ENCODE measurements around the gene ZFP82. TPM values are rescaled to one million over a fixed set of nuclear protein-coding genes. Genes with fewer than 3 reads are reported as not detected.
A peak's percentile ranks its signal among the peaks of the same experiment; 100 is the strongest.

Gene ZFP82
- polyA plus RNA-seq, 1 of the 3 experiments (the other 2 are of a cell fraction), result 2.1 TPM

GRCh38 chr19:36392916-36393673, 25.3 kb downstream of the ZFP82 start (continued):
- no peak for TF ChIP-seq IRF3 (IDR thresholded peaks at IDR 0.05; ENCODE audit: low read depth, low read length)
- no peak for TF ChIP-seq USF1 (IDR thresholded peaks at IDR 0.05; ENCODE audit: borderline replicate concordance, low read depth)
- TF ChIP-seq NRF1 (IDR thresholded peaks at IDR 0.05; ENCODE audit: low read depth, low read length), result no peak
- TF ChIP-seq FOXJ3 (CRISPR knock-in tag; IDR thresholded peaks at IDR 0.05), result no peak
- no peak for TF ChIP-seq MEF2A (IDR thresholded peaks at IDR 0.05; ENCODE audit: borderline replicate concordance, low read depth)
- no peak for TF ChIP-seq CTCF (IDR thresholded peaks at IDR 0.05)

GRCh38 chr19:36379510-36379819, 39.0 kb downstream of the ZFP82 start:
- Histone ChIP-seq H3K9me3 (no peaks in the 10 kb centered on the region), H3K79me2 (ENCODE audit: insufficient read depth) (peaks cover 17% of the 10 kb centered on the region), H3K9me2 (no peaks in the 10 kb centered on the region), H3K36me3 (replicated peaks in 1 of 2; ENCODE audit: control insufficient read depth in 1 of 2, insufficient read depth in 2 of 2, low read length in 1 of 2) (peaks cover 0 to 4% of the 10 kb centered on the region in 2 experiments), H3K9ac (no peak overlapping the region), H3K4me1 (ENCODE audit: control insufficient read depth in 1 of 2, insufficient read depth in 2 of 2, low read depth in 1 of 2, low read length in 1 of 2) (peaks cover 0 to 4% of the 10 kb centered on the region in 2 experiments; a peak in 2 of 4 replicates), H4K20me1 (ENCODE audit: insufficient read depth) (no peaks in the 10 kb centered on the region), H2AFZ (ENCODE audit: low read depth) (peak overlapping the region; percentile 100), H3K4me2 (peak overlapping the region; percentile 83), H3F3A (replicated peaks; ENCODE audit: insufficient read depth) (peaks cover 9% of the 10 kb centered on the region), H3K27ac (ENCODE audit: low read depth in 2 of 2, low read length in 1 of 2) (peak overlapping the region in 1 of 2 experiments; percentile 36; a peak in 1 of 4 replicates), H3K4me3 (ENCODE audit: low read depth in 2 of 2, low read length in 1 of 2) (peak overlapping the region; percentile 75 to 84), H3K27me3 (ENCODE audit: insufficient read depth) (no peaks in the 10 kb centered on the region)
- ChIA-PET POLR2A (interaction anchor here (0.9 to 2.4 kb wide), 3 partner anchors 110 to 226 kb away, joined by 3 to 9 read pairs (median 4); partner anchors contain the start of genes ZNF260 and ZNF566), CTCF (no interaction called here)
- WGBS (ENCODE audit: low lambda C conversion rate), result 71% methylated on average over 10 of the region's 10 CpGs
- DNase-seq, result no peak
- no peak for TF ChIP-seq REST (IDR thresholded peaks at IDR 0.05; ENCODE audit: low read depth, low read length)
- TF ChIP-seq CTCF (IDR thresholded peaks at IDR 0.05), result no peak
- TF ChIP-seq POLR2AphosphoS5 (IDR thresholded peaks at IDR 0.05; ENCODE audit: low read depth, low read length), result no peak
- no peak for TF ChIP-seq USF2 (IDR thresholded peaks at IDR 0.05; ENCODE audit: borderline replicate concordance, low read depth, low read length)
- no peak for TF ChIP-seq MAX (IDR thresholded peaks at IDR 0.05; ENCODE audit: low read depth)
